Esophagus squamous epithelium (tissue), 5 donors: ENCODE measurements around the gene PRSS22. TPM values are rescaled to one million over a fixed set of nuclear protein-coding genes. Genes with fewer than 3 reads are reported as not detected.

Experiments used
- DNase-seq: peaks from one replicate; lab custom pipeline; 2025; lab: John Stamatoyannopoulos, UW
- H3K27ac ChIP-seq, 4 donors: fragments of 200-600 bp; sonication (generic); one replicate each; pipeline ENCODE4 v1.5.1; 2016 to 2019; ENCODE audit warnings: mild to moderate bottlenecking in 1 of 4
- H3K27me3 ChIP-seq, 4 donors: fragments of 200-600 bp; sonication (generic); 1 replicate in 3 of 4; 2 replicates in 1 of 4; pipeline versions ENCODE4 v1.5.1 to v1.6.0; 2017 to 2021; ENCODE audit warnings: antibody characterized with exemption in 1 of 4
- H3K36me3 ChIP-seq, 3 donors: fragments of 200-600 bp; sonication (generic); one replicate each; pipeline ENCODE4 v1.5.1; 2016 to 2019
- H3K4me1 ChIP-seq, 3 donors: fragments of 200-600 bp; sonication (generic); one replicate each; pipeline ENCODE4 v1.5.1; 2017 to 2019
- H3K4me3 ChIP-seq, 4 donors: fragments of 200-600 bp; sonication (generic); 1 replicate in 3 of 4; 2 replicates in 1 of 4; pipeline ENCODE4 v1.5.1; 2016 to 2019; ENCODE audit warnings: mild to moderate bottlenecking in 2 of 4, moderate library complexity in 1 of 4
- H3K9me3 ChIP-seq, 3 donors: fragments of 200-600 bp; sonication (generic); one replicate each; pipeline ENCODE4 v1.5.1; 2016 to 2019
- CTCF ChIP-seq, 6 experiments: fragments of 450-650 bp in 4 of 6; fragments of 200-600 bp in 2 of 6; sonication (generic) in 2 of 6; IDR thresholded peaks; one replicate each; pipeline ENCODE4 v1.5.1; 2016 to 2019; ENCODE audit warnings: antibody characterized with exemption in 6 of 6, mild to moderate bottlenecking in 4 of 6, moderate library complexity in 4 of 6
- POLR2A ChIP-seq, 4 donors: fragments of 450-650 bp; IDR thresholded peaks; one replicate each; pipeline ENCODE4 v1.6.1; 2017; ENCODE audit warnings: antibody characterized with exemption in 4 of 4, mild to moderate bottlenecking in 4 of 4, moderate library complexity in 3 of 4
- WGBS, 2 donors: methylation state at CpG; one replicate each; pipeline ENCODE4 v1.1.5; 2018; 5-methylcytosine and 5-hydroxymethylcytosine counted together
- intact Hi-C: fragments of 100-400 bp; cut with DNase I; formaldehyde crosslinking; loops from one replicate; pipeline ENCODE4 v1.15.0; 2022
- total RNA-seq, 4 donors: library from RNA; depleted of rRNA; stranded (reverse); fragments of >200 nt; gene quantifications; one replicate each; pipeline ENCODE4 v1.1.0, GENCODE V29; 2016
- donor health status: DM: yes; HTN: yes; CAD: no.

PRSS22 gene
- total RNA-seq, 4 donors from 2014 or later = 36.6 to 149 (median 113) TPM

GRCh38 chr16:2845116-2845515 lies 12.9 kb downstream of the PRSS22 start:
- no peak overlapping the region for H3K27ac ChIP-seq
- TF ChIP-seq CTCF (IDR thresholded peaks at IDR 0.05) (no peak), POLR2A (IDR thresholded peaks at IDR 0.05) (no peak)
- H3K4me1 ChIP-seq = peaks cover 0 to 12% (median 9%) of the 10 kb centered on the region in 3 donors
- intact Hi-C loops = no loop called here
- H3K27me3 ChIP-seq = peaks cover 0 to 34% (median 0%) of the 10 kb centered on the region in 4 donors
- WGBS, 2 donors = 73 to 87% methylated on average over 5 of the region's 5 CpGs
- H3K9me3 ChIP-seq = no peaks in the 10 kb centered on the region
- no peak for DNase-seq
- no peak overlapping the region for H3K4me3 ChIP-seq
- H3K36me3 ChIP-seq = no peaks in the 10 kb centered on the region

GRCh38 chr16:2843526-2843925 lies 14.4 kb downstream of the PRSS22 start:
- WGBS, 2 donors = 82 to 90% methylated on average over 2 to 7 of the region's 8 CpGs
- Histone ChIP-seq H3K9me3 (no peaks in the 10 kb centered on the region), H3K27me3 (peaks cover 0 to 25% (median 0%) of the 10 kb centered on the region in 4 donors), H3K27ac (no peak overlapping the region), H3K36me3 (no peaks in the 10 kb centered on the region), H3K4me3 (no peak overlapping the region), H3K4me1 (peaks cover 0 to 12% (median 9%) of the 10 kb centered on the region in 3 donors)
- TF ChIP-seq CTCF (IDR thresholded peaks at IDR 0.05) (no peak), POLR2A (IDR thresholded peaks at IDR 0.05) (no peak)
- intact Hi-C loops = no loop called here
- DNase-seq = no peak

- Histone ChIP-seq H3K4me1 (peaks cover 0 to 12% (median 9%) of the 10 kb centered on the region in 3 donors), H3K36me3 (no peaks in the 10 kb centered on the region), H3K27me3 (peaks cover 0 to 22% (median 0%) of the 10 kb centered on the region in 4 donors), H3K4me3 (peak overlapping the region in 2 of 4 donors; percentile 32 to 53), H3K9me3 (no peaks in the 10 kb centered on the region), H3K27ac (peak overlapping the region in 1 of 4 donors; percentile 49)
- no peak for DNase-seq
- 40 to 58% methylated on average over 1 to 22 of the region's 40 CpGs for WGBS, 2 donors
- intact Hi-C loops = no loop called here
- TF ChIP-seq CTCF (IDR thresholded peaks at IDR 0.05) (peak in 5 of 6 experiments; percentile 38 to 56 (median 53)), POLR2A (IDR thresholded peaks at IDR 0.05) (no peak)
Measured at GRCh38 chr16:2842340-2843000, 15.5 kb downstream of the PRSS22 start.

GRCh38 chr16:2841606-2842339 lies 16.2 kb downstream of the PRSS22 start:
- Histone ChIP-seq H3K27me3 (peaks cover 0 to 24% (median 0%) of the 10 kb centered on the region in 4 donors), H3K27ac (peak overlapping the region in 1 of 4 donors; percentile 49), H3K36me3 (no peaks in the 10 kb centered on the region), H3K4me3 (peak overlapping the region in 2 of 4 donors; percentile 32 to 53), H3K9me3 (no peaks in the 10 kb centered on the region), H3K4me1 (peaks cover 0 to 12% (median 9%) of the 10 kb centered on the region in 3 donors)
- 98% methylated on average over 5 of the region's 18 CpGs; no CpG with 5 or more reads in 1 of the 2 donors for WGBS, 2 donors
- no peak for TF ChIP-seq POLR2A (IDR thresholded peaks at IDR 0.05)
- intact Hi-C loops = no loop called here
- no peak for DNase-seq

GRCh38 chr16:2840914-2841313 lies 17.1 kb downstream of the PRSS22 start:
- 86 to 100% methylated on average over 1 to 3 of the region's 12 CpGs for WGBS, 2 donors
- H3K4me3 ChIP-seq = no peak overlapping the region
- H3K9me3 ChIP-seq = no peaks in the 10 kb centered on the region
- peaks cover 0 to 21% (median 17%) of the 10 kb centered on the region in 3 donors for H3K4me1 ChIP-seq
- no peak overlapping the region for H3K27ac ChIP-seq
- H3K36me3 ChIP-seq = no peaks in the 10 kb centered on the region
- peaks cover 0 to 30% (median 0%) of the 10 kb centered on the region in 4 donors for H3K27me3 ChIP-seq
- intact Hi-C loops = no loop called here
- no peak for DNase-seq
- TF ChIP-seq POLR2A (IDR thresholded peaks at IDR 0.05) = no peak
- no peak for TF ChIP-seq CTCF (IDR thresholded peaks at IDR 0.05)
